ENCODE results near the gene UGT1A5. TPM values are rescaled to one million over a fixed set of nuclear protein-coding genes. Genes with fewer than 3 reads are reported as not detected.

Gene UGT1A5
- total RNA-seq, 2 donors from 2014 or later, result not detected

DNA sequence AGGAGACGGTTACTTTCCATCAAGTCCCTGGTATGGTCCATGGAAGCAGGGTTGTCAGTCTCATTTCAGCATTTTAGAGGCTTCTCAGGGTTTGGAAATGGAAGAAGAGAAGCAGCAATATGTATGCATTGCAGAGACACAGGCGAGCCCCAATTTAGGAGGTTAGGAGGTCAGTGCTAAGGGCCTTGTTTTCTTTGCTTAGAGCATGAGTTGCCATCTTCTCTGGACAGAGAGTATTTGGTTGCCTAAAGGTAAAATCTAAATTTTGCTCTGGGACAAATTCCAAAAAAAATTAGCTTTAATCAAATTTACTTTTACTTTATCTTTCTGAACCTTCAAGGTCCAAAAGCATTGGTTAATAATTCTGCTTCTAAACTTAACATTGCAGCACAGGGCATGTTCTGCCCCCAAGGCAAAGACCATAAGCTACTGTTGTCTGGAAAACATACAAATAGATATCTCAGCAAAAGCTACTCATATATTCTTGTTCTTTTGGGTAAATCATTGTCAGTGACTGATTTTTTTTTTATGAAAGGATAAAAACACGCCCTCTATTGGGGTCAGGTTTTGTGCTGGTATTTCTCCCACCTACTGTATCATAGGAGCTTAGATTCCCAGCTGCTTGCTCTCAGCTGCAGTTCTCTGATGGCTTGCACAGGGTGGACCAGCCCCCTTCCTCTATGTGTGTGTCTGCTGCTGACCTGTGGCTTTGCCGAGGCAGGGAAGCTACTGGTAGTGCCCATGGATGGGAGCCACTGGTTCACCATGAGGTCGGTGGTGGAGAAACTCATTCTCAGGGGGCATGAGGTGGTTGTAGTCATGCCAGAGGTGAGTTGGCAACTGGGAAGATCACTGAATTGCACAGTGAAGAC is 41.2 kb upstream of the UGT1A5 start, which contains the start of gene UGT1A9:
Gene UGT1A9, plus strand, starts transcription at position 609 of the 872 bp plus-strand sequence. Its CDS starts 37 bp downstream, at position 646.
- H3K4me1 ChIP-seq (ENCODE audit: control insufficient read depth, insufficient read depth, low read length), result no peaks in the 10 kb centered on the region
- no peak within 1 kb of the TSS for H3K27ac ChIP-seq (ENCODE audit: low read depth, low read length)
- WGBS, 2 experiments (ENCODE audit: insufficient coverage in 1 of 2, insufficient read length in 1 of 2), result 82 to 87% methylated on average over 2 to 5 of the region's 5 CpGs
- no peak within 1 kb of the TSS for H3K27ac Mint-ChIP-seq
- H3K4me1 Mint-ChIP-seq, result no peaks in the 10 kb centered on the region
- H3K27me3 Mint-ChIP-seq (ENCODE audit: insufficient read depth), result peaks cover 10% of the 10 kb centered on the region
- no peaks in the 10 kb centered on the region for H3K27me3 ChIP-seq (ENCODE audit: control insufficient read depth, insufficient read depth, low read length, poor library complexity, severe bottlenecking)
- H3K4me3 Mint-ChIP-seq, result no peak within 1 kb of the TSS
- H3K9ac ChIP-seq (ENCODE audit: extremely low read depth, low read length, poor library complexity, severe bottlenecking), result no peak within 1 kb of the TSS
- TF ChIP-seq, protein P1, sequence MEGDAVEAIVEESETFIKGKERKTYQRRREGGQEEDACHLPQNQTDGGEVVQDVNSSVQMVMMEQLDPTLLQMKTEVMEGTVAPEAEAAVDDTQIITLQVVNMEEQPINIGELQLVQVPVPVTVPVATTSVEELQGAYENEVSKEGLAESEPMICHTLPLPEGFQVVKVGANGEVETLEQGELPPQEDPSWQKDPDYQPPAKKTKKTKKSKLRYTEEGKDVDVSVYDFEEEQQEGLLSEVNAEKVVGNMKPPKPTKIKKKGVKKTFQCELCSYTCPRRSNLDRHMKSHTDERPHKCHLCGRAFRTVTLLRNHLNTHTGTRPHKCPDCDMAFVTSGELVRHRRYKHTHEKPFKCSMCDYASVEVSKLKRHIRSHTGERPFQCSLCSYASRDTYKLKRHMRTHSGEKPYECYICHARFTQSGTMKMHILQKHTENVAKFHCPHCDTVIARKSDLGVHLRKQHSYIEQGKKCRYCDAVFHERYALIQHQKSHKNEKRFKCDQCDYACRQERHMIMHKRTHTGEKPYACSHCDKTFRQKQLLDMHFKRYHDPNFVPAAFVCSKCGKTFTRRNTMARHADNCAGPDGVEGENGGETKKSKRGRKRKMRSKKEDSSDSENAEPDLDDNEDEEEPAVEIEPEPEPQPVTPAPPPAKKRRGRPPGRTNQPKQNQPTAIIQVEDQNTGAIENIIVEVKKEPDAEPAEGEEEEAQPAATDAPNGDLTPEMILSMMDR (conservative IDR thresholded peaks at IDR 0.05), result no peak
- no peak within 1 kb of the TSS for H3K4me3 ChIP-seq (ENCODE audit: low read length)
- DNase-seq, result no peak
- no peaks in the 10 kb centered on the region for H3K9me3 ChIP-seq (ENCODE audit: control insufficient read depth, low read length)
- no peaks in the 10 kb centered on the region for H3K36me3 Mint-ChIP-seq (ENCODE audit: low read depth)
- H3K9me3 Mint-ChIP-seq, result no peaks in the 10 kb centered on the region
- H3K36me3 ChIP-seq (ENCODE audit: control insufficient read depth, insufficient read depth, low read length), result no peaks in the 10 kb centered on the region

GRCh38 chr2:233672886-233673285 is 39.8 kb upstream of the UGT1A5 start:
- Mint-ChIP-seq H3K4me3 (no peak overlapping the region), H3K27ac (no peak overlapping the region), H3K27me3 (ENCODE audit: insufficient read depth) (peaks cover 11% of the 10 kb centered on the region), H3K9me3 (no peaks in the 10 kb centered on the region), H3K4me1 (no peaks in the 10 kb centered on the region), H3K36me3 (ENCODE audit: low read depth) (no peaks in the 10 kb centered on the region)
- Histone ChIP-seq H3K36me3 (ENCODE audit: control insufficient read depth, insufficient read depth, low read length) (no peaks in the 10 kb centered on the region), H3K4me3 (ENCODE audit: low read length) (no peak overlapping the region), H3K4me1 (ENCODE audit: control insufficient read depth, insufficient read depth, low read length) (no peaks in the 10 kb centered on the region), H3K27me3 (ENCODE audit: control insufficient read depth, insufficient read depth, low read length, poor library complexity, severe bottlenecking) (no peaks in the 10 kb centered on the region), H3K27ac (ENCODE audit: low read depth, low read length) (no peak overlapping the region), H3K9ac (ENCODE audit: extremely low read depth, low read length, poor library complexity, severe bottlenecking) (no peak overlapping the region), H3K9me3 (ENCODE audit: control insufficient read depth, low read length) (no peaks in the 10 kb centered on the region)
- no peak for DNase-seq
- 63% methylated on average over 2 of the region's 3 CpGs; no CpG with 5 or more reads in 1 of the 2 experiments for WGBS, 2 experiments (ENCODE audit: insufficient coverage in 1 of 2, insufficient read length in 1 of 2)
- TF ChIP-seq, protein P1 (conservative IDR thresholded peaks at IDR 0.05), result no peak

- Histone ChIP-seq H3K9me3 (ENCODE audit: control insufficient read depth, low read length) (no peaks in the 10 kb centered on the region), H3K36me3 (ENCODE audit: control insufficient read depth, insufficient read depth, low read length) (no peaks in the 10 kb centered on the region), H3K4me3 (ENCODE audit: low read length) (no peak overlapping the region), H3K9ac (ENCODE audit: extremely low read depth, low read length, poor library complexity, severe bottlenecking) (no peak overlapping the region), H3K4me1 (ENCODE audit: control insufficient read depth, insufficient read depth, low read length) (no peaks in the 10 kb centered on the region), H3K27ac (ENCODE audit: low read depth, low read length) (no peak overlapping the region), H3K27me3 (ENCODE audit: control insufficient read depth, insufficient read depth, low read length, poor library complexity, severe bottlenecking) (peaks cover 3% of the 10 kb centered on the region)
- no peak for DNase-seq
- Mint-ChIP-seq H3K4me1 (no peaks in the 10 kb centered on the region), H3K4me3 (no peak overlapping the region), H3K9me3 (no peaks in the 10 kb centered on the region), H3K27ac (no peak overlapping the region), H3K36me3 (ENCODE audit: low read depth) (no peaks in the 10 kb centered on the region), H3K27me3 (ENCODE audit: insufficient read depth) (peaks cover 15% of the 10 kb centered on the region)
- TF ChIP-seq, protein P1 (conservative IDR thresholded peaks at IDR 0.05), result no peak
Observed at GRCh38 chr2:233673896-233674295, 38.8 kb upstream of the UGT1A5 start.

Data from endodermal cell (in vitro differentiated cells).